Putamen (tissue), 1 donor: ENCODE results near the gene MIS12.

Experiments used
- DNase-seq: peaks from one replicate; pipeline ENCODE4 v3.0.0-alpha.2; 2016; ENCODE audit warnings: low spot score

MIS12 gene

DNA sequence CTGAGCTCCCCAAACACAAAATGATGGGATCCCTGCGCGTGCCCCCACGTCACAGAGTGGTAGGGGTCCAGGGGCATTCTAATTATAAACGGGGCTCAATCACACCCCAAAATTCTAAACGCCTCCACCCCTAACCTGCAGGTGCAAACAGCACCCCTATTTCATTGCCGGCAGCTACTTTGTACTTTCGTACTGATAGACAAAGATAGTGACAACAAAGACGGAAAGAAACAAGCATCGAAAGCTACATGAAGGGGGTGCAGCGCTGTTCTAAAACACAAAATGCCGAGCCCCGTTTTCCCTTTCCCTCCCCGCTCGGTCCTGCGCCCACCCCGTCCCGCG lies 13.9 kb downstream of the MIS12 start:
- DNase-seq = peak; percentile 2

DNA sequence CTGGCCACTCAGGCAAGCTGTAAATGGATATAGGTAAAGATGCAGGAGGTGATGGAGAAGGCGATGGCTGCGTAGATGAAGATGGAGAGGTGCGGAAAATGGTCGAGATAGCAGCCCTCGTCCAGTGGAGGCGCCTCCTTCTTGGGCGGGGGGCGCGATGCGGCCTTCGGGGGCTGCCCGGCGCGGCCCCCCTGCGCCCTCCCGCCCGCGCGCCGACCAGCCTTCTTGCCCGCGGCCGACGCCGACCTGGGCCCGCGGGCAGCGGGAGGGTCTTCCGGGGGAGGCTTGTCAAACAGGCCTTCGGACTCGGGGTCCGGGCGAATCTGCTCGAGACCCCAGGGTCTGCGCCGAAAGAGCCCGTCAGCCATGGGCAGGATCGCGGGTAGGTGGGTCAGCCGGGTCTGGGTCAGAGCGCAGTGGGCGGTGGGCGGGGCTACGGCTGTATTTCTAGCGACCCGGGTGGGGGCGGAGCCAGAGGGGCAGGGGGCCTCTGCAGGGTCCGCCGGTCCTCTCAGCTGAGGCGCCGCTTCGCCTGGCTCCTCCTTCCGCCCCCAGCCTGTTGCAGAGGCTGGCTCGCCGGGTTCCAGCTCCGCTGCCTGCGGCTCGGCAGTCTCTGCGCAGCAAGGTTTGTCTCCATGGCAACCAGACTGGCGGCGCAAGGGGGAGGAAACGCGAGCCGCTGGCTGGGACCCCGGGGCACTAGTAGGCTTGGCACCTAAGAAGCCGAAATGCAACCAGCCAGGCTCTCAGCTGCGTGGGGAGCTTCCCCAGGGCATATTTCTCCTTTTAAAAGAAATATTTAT lies 14.4 kb downstream of the MIS12 start:
- peak; percentile 86 for DNase-seq

DNA sequence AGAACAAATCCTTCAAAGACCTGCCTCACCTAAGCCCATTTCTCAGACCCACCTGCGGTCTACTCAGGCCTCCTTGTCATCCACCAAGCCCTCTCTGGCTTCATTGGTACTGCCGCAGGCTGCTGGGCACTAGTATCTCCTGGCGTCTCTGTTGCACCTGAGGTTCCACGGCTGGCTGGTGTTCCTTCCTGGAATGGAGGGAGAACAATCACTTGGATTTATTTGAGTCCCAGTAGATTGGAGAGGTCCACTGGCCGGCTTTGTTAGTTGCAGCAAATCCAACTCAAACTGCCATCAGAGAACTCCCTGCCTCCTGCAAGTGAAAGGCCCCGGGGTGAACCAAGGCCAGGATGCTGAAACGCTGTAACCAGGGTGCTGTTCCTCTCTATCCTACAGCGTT lies 15.3 kb downstream of the MIS12 start:
- DNase-seq = no peak

DNA sequence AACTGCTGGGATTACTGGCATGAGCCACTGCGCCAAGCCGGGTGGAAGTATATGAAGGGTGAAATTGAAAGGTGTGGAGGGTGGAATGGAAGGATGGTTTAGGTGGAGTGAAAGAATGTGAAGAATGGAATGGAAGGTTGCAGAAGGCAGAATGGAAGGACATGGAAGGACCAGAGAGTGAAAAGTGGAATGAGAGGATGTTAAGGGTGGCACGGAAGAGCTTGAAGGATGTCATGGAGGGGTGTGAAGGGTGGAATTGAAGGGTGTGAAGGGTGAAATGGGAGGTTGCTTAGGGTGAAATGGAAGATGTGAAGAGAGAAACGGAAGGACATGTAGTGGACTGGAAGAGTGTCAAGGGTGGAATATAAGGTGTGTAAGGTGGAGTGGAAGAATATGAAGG lies 16.2 kb downstream of the MIS12 start:
- DNase-seq = no peak

DNA sequence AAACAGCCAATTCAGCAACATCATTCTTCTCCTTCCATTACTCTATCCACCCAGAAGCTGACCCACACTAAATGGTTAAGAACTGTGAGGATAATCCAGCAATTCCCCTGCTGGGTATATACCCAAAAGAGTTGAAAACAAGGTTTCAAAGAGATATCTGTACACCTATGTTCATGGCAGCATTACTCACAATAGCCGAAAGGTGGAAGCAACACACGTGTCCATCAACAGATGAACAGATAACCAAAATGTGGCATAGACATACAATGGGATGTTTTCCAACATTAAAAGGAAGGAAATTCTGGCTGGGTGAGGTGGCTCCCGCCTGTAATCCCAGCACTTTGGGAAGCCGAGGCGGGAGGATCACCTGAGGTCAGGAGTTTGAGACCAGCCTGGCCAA lies 19.9 kb downstream of the MIS12 start:
- DNase-seq = no peak

DNA sequence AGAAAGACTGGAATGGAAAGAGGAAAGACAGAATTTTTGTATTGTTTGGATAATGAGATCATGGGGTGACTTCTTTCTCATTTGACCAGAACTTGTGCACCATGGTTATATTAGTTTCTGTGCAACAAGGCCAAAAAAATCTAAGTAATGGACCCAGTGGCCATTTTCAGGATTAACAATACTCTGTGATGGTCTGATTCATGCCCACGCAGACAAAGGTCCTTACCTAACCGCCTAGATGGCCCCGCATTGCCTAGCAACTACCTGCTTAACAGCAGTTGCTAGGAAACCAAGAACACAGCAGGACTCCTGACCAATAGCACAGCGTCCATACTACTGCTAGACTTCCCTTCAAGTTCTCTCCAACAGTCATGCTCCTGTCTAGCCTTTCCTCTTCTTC lies 22.4 kb downstream of the MIS12 start:
- no peak for DNase-seq

DNA sequence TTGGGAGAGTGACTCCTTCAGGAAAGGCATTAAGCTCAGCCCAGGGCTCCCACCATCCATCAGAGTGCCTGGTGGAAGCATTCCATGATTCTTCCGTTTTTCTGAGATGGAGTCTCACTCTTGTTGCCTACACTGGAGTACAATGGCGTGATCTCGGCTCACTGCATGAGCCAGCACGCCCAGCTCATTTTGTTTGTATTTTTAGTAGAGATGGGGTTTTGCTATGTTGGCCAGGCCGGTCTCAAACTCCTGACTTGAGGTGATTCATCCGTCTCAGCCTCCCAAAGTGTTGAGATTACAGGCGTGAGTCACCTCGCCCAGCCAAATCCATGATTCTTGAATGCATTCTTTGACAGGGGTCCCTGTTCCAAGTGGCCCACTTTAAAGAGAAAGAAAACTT lies 23.1 kb downstream of the MIS12 start:
- DNase-seq = no peak

DNA sequence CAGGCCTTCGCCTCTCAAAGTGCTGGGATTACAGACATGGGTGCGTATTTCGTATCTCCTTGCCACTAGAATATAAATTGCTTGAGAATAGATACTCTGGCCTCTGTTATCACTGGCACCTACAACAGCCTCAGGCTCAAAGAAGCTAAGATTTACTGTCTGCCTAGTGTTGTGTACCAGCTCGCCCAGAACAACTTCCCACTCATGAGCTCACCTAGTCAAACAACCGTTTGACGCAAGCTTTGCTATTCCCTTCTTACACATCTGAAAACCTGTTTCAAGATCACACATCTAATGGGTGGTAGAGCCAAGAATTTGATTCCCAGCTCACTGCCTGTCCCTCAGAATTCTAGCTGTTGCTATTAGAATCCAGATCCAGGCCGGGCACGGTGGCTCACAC lies 24.4 kb downstream of the MIS12 start:
- no peak for DNase-seq

DNA sequence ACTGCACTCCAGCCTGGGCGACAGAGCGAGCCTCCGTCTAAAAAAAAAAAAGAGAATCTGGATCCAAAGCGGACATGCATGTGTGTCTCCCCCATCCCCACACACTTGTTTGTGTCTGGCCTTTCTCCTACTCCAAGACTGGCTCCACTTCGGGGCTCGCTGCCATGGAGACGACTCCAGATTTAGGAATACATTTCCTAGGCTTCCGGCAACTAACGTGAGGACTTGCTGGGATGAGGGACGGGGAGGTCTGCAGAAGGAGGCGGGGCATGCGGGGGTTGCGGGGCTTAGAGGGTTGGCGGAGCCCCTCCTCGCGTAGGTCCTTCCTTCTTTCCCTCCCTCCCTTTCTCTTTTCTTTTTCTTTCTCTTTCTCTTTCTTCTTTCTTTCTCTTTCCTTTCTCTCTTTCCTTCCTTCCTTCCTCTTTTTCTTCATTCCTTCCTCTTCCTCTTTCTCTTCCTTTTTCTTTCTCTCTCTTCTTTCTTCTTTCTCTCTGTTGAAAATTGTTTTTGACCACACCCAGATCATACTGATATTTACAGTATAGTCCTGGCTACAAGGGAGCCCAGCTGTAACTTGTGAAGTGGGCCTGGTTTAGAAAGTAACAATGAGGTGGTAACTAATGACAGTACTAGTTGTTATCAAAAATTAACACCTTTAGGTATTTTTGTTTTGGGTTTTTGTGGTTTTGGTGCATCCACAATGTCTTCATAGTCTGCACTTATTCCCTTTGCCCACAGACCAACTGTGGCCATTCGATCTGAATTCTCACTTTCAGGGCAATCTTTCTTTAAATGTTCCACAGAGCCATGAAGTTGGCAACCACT lies 25.2 kb downstream of the MIS12 start:
- no peak for DNase-seq

DNA sequence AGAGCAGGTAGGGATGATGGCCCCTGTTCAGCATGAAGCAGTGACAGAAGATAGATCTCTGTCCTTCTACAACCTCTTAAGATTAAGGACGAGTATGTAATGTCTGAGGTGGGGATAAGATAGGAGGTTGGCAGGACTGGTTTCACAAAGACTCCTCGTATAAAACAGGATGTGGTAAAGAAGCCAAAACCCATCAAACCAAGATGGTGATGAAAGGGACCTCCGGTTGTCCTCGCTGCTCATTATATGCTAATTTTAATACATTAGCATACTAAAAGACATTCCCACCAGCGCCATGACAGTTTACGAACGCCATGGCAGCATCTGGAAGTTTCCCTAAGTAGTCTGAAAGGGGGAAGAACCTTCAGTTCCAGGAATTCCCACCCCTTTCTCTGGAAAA lies 27.3 kb downstream of the MIS12 start:
- DNase-seq = no peak

DNA sequence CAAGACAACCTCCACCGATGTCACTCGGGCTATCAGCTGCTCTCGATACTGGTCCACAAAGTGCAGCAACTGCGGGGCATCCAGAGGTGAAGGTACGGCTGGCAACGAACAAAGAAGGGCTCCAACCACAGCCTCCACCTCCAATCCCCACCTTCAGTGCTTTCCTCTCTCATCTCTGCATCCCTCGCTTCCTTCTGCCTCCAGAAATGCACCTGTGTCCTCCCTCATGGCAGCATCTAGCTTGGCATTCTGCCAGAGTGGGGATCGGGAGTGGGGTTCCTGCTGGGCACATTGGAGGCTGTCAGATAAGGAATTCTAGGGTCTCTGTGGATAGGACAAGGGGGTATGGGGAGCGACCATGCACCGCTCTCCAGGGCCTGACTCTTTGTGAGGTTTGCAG lies 28.6 kb downstream of the MIS12 start:
- no peak for DNase-seq

DNA sequence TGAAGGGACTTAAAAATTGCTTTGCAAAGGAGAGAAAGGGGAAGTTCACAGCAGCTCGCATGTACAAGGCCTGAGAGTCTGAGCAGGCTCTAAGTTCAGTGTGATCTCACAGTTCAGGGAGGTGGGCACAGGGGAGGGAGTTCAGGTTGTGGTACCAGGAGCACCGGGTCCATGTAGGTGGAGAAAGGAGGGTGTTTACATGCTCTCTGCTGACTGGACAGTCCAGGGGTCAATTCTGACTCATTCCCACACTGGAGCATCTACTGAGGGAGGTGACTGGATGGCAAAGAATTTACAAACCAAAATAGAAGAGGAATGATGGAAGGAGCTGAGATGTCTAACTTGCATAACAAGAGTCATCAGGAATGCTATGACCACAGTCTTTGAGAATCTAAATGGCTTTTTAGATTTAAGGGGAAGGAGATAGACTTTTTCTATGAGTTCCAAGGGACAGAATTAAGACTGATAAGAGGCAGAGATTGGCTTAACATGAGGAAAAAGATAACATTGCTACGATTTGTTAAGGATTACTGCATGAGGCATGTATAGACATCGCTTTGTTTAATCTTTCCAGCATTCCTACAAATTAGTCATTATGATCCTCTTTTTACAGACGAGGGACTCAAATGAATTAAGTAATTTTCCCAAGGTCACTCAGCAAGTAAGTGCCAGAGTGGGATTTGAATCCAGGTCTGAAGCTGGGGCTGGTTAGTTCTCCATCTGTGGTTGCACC lies 29.9 kb downstream of the MIS12 start:
- no peak for DNase-seq

DNA sequence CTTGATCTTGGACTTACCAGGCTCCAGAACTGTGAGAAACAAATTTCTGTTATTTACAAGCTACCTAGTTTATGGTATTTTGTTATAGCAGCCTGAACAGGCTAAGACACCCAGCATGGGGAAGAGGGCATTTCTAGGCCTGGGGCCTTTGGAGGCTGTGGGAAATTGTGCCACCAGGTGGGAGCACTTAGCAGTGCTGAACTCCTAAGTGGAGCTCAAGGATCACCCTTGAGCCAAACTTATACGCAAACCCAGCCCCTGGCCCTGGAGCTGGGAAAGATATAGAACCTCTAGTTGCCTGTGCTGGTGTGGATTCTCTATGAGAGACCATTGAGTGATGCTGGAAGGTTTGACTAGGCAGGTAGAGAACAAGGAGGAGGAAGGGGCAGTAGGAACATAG lies 36.1 kb downstream of the MIS12 start:
- DNase-seq = no peak

DNA sequence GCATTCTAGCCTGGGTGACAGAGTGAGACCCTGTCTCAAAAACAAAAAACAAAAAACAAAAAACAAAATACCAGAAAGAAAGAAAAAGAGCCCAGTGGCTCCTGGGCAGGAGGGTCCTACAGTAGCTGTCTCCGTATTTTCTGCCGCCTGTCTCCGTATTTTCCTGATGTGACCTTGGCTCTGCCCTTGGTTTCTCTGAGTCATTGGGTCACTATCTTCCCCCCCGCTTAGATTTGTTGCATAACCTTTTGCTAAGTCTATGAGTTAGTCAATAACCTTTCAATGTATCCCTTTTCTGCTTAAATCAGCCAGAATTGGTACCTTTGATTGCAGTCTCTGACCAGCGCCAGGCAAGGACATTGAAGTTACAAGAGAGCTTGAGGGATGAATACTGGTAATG lies 36.9 kb downstream of the MIS12 start:
- DNase-seq = no peak

DNA sequence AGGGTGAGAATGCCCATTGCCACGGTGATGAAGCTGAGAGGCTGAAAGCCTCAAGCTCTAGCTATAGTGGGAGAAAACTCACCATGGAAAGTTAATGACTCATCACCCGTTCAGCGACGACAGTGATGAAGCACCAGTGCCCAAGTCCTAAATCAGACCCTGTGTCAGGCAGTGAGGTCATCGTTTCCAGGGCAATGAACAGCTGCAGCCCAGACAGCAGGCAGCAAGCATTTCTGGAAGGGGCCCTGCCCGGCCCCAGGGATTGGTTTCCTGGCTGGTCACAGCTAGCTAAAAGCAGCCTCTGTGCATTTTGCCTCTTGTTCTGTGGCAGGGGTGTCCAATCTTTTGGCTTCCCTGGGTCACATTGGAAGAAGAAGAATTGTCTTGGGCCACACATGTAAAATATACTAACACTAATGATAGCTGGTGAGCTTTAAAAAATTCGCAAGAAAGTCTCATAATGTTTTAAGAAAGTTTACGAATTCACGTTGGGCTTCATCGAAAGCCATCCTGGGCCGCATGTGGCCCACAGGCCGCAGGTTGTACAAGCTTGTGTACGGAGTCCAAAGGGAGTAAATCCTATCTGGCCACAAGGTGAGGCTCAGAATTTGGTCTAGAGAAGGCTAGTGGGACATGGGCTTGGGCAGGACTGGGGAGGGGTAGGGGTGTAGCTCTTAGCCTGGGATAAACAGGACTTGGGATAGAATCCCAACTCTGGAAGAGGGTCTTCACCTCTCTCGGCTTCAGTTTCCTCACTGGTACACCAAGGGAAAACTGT lies 40.6 kb downstream of the MIS12 start:
- peak; percentile 80 for DNase-seq

DNA sequence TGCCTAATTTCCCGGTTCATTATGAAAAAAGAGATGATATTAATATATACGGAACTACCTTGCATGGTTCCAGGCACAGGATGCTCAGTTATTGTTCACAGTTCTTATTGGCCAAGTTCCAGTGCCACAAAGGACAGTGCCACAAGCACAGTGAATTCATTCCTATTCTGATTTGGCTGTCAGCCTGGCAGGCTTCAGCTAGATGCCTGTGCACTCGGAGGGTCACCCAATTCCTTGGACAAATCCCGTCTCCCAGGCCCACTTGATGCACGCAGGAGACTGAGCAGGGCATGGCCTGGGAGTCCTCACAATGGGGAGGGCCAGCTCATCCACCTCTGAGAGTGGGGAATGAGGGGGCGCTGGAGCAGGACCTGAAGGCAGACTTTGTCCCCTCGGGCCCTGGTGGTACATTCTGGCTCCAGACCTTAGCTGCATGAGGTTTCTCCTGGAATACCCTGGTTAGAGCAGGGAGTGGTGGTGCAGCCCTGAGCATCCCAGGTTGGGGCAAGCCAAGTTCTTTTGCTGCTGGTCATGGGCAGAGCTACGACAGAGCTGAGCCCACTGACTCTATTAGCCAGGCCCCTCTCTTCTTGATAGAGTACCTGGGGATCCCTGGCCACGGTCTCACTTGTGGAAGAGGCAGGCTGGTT lies 41.4 kb downstream of the MIS12 start:
- no peak for DNase-seq

DNA sequence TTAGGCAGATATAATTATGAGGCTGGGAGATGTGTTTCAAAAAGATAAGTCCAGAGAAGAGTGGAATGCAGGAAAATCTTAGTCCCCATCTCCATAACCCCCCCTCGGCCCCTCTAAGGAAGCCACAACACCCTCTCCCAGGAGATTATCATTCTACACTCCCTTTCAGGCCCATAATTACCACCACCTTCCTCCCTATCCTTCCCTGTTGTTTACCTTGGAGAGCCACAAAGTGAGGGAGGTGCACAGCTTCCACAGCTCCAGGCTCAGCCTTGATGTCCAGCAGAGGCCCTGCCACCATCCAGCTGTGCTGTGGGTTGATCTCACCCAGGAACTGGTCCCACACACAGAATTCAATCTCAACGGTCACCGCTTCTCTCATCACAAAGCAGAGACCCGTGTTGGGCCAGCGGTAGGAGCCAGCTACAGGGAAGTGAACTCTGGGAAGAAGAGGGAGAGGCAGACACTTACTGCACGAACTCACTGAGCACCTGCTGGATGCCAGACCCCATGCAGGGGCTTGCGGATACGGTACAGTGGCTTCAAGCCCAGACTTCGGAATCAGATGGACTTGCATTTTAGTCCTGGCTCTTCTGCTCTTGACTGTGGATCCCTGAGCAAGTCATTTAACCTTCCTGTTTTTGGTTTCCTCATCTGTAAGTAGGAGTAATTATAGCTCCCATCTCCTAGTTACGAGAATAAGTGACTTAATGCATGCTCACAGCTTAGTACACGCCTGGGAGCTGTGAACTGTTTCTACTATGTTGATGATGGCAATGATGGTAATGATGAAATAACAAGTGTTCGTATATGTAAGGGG lies 44.1 kb downstream of the MIS12 start:
- no peak for DNase-seq

DNA sequence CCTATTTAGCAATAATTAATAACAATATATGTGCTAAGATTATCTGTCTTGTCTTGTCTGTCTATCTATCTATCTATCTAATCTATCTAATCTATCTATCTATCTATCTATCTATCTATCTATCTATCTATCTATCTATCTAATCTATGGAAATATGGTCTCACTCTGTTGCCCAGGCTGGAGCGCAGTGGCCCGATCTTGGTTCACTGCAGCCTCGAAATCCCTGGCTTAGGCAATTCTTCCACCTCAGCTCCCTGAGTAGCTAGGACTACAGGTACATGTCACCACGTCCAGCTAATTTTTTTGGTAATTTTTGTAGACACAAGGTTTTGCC lies 44.7 kb downstream of the MIS12 start:
- DNase-seq = no peak

DNA sequence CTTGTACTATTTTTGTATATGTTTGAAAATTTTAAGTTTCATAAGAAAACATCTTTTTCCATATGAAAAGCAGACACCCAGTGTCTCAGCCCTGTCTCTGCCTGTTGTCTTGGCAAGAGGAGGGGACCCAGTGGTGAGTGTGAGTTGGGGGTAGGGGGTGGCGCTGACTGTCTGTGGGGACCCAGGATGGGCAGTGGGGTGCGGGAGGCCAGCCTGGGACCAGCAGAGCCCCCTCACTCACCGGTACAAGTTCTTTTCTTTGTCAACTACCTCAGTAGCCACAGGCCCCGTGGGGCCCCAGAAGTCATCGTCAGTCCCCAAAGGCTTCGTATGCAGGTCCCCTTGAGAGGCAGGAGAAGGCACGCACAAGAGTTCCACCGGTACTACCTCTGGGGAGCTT lies 46.2 kb downstream of the MIS12 start:
- DNase-seq = no peak

DNA sequence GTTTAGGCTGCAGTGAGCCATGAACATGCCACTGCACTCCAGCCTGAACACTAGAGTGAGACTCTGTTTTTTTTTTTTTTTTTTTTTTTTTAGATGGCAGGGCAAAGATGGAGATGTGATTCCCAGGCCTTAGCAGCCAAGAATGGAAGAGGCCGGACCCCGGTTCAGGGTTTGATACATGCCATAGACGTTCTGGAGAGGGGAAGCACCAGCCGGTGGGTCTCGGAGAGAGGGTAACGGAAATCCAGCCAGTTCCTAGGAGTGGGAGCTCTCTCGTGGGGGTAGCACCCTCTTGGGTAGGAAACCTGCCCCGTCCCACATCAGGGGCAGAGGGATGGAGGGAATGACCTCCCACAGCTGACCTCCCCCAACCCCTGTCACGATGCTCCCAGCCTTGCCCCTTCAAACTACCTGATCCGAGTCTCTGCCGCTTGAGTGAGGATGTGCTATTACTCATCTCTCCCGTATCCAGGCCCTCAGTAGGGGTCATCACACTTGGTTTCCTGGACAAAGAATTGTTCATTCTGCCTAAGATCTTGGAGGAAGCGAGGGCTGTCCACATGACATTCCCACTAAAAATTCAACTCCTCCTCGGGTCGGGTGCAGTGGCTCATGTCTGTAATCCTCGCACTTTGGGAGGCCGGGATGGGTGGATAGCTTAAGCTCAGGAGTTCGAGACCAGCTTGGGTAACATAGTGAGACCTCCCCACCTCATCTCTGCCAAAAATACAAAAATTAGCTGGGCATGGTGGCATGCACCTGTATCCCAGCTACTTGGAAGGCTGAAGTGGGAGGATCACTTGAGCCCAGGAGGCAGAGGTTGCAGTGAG lies 47.3 kb downstream of the MIS12 start:
- DNase-seq = no peak
